KBM-7 (cell line): ENCODE results near the gene XAGE2.
"Not testable (repeated sequence)": the region's sequence is repeated elsewhere in the genome, so short reads cannot be mapped to it uniquely, and the experiment has no call there.

Experiments used
- DNase-seq: peaks from one replicate; pipeline ENCODE4 v3.0.0-alpha.2; 2015
- in situ Hi-C: fragments of 300-500 bp; cut with MboI; formaldehyde crosslinking; loops from 2 replicates; pipeline ENCODE4 v1.14.3; 2020; ENCODE audit warnings: low sequenced_read_pairs, low pct_unique_long_range_greater_than_20kb, mixed read lengths

XAGE2 gene, protein sequence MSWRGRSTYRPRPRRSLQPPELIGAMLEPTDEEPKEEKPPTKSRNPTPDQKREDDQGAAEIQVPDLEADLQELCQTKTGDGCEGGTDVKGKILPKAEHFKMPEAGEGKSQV

DNA sequence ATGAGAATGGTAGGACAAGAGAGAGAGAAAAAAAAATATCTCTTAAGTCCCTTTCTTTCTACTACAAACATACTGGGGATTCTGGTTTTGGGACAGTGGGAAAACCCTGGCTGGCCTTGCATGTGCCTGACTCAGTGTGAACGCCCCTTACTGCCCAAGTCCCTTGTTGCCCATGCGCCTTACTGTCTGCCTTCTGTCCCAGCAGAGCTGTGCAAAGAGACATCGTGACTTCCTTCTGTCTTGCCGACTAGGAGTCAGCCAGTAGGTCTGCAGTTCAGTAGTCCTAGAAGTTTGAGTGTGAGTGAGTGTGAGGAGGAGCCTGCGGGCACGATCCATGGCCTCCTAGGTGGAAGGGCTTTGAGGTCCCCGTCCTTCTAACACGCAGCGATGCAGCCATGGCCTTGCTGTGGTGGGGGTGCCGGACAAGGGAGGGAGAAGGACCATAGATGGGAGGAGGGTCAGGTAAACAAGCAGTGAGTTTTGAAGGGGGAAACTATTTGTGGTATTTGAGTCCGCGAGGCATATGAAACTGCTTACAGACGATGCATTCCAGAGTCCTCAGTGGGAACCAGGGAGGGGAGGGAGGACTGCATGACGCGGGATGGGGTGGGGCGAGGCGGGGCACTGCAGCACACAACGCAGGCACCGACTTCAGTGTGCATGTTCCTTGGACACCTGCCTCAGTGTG is at the start of gene XAGE2:
Gene XAGE2, plus strand, starts transcription at position 654 of the 688 bp plus-strand sequence. CDS start 994 bp downstream, outside the sequence.
- no peak for DNase-seq
- in situ Hi-C loops: no loop called here

DNA sequence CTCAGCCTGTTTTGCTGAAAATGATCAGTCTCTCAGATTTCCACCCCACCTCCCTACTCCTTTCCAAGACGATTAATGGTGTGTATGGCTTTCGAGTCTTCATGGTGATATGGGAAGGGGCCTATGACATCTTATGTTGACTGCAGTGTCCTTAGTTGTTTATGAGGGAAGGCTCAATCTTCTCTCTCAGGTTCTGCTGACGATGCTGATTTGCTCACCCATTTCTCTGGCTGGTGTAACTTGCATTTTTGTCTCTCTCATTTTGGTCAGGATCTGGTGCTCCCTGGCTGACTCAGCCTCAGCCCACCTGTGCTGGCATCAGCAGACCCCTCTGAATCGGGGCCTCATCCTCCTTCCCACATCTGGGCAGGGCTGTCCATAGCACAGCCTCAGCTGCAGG is 31.4 kb upstream of the XAGE2 start:
- no peak for DNase-seq
- in situ Hi-C loops: no loop called here

DNA sequence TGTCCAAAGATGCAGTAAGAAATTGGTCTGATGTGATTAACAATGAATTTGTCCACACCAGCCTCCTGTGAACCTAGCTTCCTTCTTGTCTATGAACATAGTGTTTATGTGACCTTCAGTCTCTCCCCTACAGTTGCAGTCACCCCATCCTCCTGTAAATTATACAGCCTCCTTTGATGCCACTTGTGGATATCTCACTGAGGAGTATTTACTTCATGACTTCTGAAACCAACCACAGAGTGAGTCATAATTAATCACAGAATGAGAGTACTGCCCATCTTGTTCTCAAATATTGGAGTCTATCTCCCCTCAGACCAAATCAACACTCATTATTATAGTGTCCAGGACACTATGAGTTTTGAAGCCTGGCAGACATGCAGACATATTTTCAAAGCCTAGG is 27.3 kb upstream of the XAGE2 start:
- no peak for DNase-seq
- in situ Hi-C loops: no loop called here

DNA sequence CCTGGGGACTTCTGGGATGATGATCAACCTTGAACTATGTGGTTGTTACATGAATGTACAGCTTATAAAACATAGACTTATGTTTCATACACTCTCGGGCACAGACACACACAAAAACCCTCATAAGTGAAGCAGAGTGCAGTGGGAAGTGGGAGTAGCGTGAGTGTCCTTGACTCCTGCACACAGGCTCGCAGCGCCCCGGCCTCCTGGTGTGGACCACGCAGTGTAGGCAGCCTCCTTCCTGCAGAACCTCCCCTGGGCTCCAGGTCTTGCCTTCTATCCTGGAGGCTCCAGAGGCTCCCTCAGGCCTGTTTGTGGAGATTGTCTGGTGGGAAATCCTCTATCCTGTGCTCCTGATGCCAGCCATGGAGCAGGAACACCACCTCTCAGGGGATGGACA is 25.7 kb upstream of the XAGE2 start:
- in situ Hi-C loops: not testable (repeated sequence)

DNA sequence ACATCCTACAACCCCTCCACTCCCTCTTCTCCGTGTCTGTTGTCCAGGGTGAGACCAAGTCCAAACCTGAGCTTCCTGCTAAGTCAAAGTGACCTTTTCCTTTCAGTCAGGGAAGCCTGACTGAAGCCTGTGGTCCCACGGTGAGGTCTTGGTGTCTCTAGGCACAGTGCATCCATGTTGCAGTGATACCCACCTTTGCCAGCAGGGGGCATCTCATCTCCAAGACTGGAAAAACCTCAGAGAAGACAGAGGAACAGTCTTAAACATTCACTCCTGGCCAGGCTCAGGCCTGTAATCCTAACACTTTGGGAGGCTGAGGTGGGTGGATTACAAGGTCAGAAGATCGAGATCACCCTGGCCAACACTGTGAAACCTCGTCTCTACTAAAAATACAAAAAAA is 23.4 kb upstream of the XAGE2 start:
- in situ Hi-C loops: not testable (repeated sequence)
- DNase-seq: peak; percentile 66

More for the DNA sequence above, 25.7 kb upstream of the XAGE2 start:
- not testable (repeated sequence) for DNase-seq

DNA sequence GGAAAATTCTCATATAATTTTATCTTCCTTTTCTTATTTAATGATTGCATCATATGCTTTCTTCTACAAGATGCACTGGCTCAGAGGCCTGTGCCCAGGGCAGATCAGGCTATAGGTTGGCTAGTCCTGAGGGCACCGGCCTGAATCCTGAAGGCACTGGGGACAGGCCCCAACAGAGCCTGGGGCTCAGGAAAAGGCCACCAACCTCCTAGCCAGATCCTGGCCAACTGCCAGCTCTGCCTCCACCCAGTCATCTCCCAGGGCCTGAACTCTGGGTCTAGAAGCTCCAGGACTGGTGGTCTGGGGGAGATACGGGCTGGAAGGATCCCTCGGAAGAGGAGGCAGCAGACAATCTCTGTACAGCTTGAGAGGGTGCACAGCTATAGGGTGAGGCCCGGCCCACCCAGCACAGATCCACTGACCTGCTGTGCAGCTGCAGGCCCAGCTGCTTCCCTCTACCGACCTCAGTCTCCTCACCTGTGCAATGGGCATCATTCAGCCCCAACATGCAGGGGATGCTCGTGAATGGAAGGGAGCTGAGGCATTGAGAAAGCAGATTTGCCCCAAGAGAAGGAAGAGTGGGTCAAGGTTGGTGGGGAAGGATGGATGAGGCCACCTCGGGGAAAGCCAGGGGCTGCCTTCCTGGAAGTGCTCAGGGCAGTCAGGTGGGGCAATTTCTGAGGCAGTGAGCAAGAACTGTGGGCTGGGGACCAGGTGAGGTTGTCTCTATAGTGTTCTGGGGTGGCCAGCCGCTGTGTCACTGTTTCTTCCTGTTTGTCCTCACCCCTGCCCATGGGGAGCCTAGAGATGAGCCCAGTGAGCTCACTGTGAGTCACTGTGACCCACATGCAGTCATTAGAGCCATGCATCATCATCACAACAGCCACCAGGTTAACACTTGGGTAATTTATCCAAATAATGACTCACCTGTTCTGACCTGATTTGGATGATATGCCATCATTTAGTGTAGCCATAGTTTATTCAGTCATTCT is 22.4 kb upstream of the XAGE2 start:
- in situ Hi-C loops: no loop called here
- no peak for DNase-seq

DNA sequence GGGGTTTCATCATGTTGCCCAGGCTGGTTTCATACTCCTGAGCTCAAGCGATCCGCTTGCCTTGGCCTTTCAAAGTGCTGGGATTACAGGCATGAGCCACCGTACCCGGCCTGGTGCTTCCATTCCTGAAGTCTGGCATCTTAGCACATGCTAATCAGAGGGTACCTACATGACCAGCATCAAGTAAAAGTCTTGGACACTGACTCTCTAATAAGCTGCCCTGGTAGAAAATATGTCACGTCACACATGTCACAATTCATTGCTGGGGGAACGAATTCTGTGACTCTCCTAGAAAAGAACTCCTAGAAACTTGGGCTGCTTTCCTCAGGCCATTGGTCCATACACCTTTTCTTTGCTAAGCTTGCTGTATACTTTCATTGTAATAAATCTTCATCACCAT is 19.1 kb upstream of the XAGE2 start:
- in situ Hi-C loops: no loop called here
- no peak for DNase-seq

DNA sequence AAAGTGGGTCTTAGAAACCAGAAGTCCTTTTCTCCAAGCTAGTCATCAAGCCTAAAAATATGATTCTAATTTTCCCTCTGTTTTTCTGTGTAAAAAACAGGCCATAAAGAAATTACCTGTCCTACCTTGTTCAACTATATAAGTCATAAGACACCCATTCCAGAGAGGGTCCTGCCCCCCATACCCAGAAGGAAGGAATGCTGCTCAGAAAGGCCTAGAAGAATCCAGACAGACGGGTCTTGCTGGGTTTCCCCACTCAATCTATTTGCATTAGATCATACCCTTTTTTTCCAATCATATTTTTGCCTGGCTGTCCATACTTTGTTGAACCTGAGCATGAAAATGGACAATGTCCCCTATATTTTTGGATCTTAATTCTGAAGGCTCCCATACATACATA is 16.3 kb upstream of the XAGE2 start:
- no peak for DNase-seq
- in situ Hi-C loops: no loop called here

DNA sequence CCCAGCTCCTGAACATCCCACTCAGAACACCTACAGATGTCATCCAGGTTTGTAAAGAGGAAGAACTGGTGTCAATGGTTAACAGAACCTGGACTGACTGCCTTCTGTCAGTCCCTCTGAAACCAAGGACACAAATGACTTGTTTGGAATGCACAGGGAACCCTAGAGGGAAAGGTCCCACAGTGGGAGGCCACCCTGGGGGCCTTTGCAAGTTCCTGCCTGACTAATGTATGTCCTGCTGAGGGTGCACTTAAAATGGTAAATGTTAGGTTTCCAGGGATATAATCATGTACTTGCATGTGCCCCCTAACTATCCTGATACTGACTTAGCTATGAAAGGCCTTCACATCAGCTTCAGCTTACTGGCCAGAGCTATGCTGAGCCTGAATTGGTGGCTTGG is 15.0 kb upstream of the XAGE2 start:
- in situ Hi-C loops: no loop called here
- DNase-seq: no peak

DNA sequence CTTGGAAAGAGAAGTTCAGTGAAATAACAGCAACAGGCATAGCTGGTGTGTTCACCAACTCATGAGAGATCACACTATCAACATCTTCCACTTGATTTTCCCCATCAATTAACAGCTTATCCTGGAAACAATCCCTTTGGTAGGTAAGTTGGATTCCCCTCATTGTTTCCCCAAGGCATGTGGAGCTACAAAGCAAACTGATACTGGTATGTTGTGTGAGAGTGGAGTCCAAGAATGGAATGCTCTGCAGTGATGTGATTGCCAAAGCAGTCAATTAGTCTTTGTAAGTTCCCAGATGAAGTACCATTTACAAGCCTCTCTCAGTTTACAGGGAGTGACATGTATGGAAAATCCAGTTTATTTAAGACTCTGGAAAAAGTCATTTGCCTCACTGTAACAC is 13.7 kb upstream of the XAGE2 start:
- in situ Hi-C loops: no loop called here
- DNase-seq: no peak

DNA sequence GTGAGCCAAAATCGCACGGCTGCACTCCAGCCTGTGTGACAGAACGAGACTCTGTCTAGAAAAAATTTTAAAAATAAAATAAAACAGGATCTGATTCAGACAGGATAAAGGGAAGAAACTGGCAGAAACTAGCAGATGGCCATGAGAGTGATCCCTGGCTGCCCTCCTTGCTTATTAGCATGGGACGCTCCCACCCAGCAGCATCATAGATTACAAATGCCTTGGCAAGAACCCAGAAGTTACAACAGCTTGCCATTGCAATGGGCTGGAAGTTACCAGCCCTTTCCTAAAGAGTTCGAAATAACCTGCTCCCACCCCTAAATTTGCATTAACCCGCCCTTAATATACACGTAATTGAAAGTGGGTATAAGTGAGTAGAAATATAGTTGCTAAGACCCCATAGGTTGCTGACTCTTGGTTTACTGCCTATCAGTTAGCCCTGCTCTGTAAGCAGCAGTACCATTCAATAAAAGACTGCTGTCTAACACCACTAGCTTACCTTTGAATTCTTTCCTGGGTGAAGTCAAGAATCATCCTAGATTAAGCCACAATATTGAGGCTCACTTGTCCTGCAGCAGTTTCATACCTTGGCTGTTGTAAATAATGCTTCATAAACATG is 9.1 kb upstream of the XAGE2 start:
- in situ Hi-C loops: no loop called here
- DNase-seq: no peak

DNA sequence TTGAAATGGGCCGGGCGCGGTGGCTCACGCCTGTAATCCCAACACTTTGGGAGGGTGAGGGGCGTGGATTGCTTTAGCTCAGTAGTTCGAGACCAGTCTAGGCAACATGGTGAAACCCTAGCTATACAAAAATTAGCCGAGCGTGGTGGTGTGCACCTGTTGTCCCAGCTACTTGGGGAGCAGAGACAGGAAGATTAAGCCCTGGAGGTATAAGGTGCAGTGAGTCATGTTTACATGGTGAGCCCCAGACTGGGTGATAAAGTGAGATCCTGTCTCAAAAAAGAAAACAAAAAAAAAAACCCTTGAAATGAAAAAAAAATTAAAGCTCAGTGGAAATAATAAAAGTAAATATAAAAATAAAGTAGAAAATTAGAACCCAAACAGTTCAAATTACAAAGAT is 6.9 kb upstream of the XAGE2 start:
- in situ Hi-C loops: no loop called here

DNA sequence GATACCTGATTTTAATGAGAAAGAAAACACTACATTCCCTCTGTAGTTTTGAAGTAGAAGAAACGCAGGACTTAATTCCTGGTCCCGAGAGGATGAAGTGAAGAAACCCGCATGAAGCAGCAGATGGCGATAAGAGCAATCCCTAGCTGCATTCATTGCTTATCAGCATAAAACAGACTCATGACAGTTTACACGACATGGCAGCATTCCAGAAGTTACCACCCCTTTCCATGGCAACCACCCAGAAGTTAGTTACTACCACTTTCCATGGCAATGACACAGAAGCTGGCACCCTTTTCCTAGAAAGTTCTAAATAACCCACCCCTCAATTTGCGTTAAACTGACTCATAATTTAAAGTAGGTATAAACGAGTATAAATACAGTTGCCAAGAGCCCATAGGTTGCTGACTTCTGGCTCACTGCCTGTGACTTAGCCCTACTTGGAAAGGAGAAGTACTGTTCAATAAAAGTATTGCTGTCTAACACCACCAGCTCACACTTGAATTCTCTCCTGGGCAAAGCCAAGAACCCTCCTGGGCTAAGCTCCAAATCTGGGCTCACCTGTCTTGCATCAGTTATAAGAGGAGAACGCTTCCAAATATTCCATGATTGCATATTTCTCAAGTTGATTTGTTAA is 5.5 kb upstream of the XAGE2 start:
- peak; percentile 59 for DNase-seq

More for the DNA sequence above, 6.9 kb upstream of the XAGE2 start:
- DNase-seq: no peak

DNA sequence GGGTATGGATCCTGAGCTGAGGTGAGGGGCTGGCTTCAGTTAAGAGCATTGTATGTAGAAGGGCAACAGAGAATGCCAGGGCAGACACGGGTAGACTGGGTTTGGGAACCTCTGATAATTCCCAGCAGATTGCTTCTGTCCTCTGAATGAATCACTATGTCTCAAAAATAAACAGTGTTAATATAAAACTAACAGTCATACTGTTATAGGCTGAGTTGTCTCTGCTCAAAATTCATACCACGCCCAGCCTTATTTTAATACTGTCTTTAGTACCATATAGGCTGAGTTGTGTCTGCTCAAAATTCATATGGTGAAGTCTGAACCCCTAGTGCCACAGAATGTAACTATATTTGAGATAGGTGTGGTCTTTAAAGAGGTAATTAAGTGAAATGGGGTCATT is 10.0 kb downstream of the XAGE2 start:
- in situ Hi-C loops: no loop called here
- DNase-seq: no peak

More for the DNA sequence above, 5.5 kb upstream of the XAGE2 start:
- in situ Hi-C loops: no loop called here

DNA sequence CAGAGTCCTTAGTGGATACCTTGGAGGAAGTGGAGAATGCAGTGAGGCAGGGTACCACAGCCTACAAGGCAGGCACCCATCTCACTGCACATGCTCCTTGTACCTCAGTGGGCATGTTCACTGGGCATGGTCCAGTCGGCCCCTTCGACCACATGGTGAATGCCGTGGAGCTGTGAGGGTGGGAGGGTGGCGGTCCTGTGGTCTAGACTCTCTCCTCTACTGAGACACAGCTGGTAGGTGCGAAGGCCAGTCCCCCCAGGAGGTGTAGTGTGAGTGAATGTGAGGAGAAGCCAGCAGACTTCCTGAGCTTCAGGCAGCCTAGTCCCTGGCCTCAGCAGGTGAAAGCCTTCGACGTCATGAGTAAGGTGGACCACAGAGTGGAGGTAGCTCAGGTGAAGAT is 12.2 kb downstream of the XAGE2 start:
- in situ Hi-C loops: no loop called here
- no peak for DNase-seq

DNA sequence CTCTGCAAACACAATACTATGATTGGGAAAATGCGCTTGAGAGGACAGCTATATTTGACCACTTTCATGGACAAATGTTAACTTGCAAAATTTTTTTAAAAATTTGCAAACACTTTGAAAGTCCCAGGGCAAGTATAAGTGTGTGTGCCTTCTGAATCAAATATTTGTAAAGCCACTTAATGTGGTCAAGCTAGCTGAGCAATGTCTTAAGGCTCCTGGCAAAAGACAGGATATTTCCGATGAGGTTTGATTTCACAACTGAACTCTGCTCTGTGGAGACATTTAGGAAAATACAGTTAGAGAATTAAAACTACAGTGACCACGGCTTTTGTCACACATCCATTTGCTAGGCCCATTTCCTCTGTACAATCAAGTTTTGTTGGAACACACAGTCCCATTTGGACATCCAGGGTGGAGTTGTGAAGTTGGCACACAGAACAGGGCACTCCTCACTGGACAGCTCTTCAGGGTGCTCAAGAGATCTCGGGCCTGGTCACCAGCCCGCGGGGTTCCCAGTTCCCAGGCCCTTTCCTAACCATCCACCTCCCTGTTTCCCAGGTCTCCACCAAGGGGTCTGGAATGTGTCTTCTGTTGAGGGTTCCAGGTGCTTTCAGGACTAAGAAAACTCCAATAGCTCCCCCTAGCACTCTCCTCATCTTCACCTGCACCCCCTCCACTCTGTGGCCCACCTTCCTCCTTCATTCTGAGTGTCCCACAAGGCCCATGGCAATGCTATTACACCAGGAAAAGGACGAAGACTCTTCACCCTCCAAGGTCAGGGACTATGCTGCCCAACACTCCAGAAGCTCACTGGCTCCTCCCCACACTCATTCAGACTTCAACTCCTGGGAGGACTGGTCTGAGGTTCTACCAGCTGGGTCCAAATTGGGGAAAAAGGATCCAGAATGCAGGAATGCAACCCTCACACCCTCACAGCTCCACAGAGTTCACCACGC is 41.9 kb downstream of the XAGE2 start:
- no peak for DNase-seq
- in situ Hi-C loops: no loop called here

DNA sequence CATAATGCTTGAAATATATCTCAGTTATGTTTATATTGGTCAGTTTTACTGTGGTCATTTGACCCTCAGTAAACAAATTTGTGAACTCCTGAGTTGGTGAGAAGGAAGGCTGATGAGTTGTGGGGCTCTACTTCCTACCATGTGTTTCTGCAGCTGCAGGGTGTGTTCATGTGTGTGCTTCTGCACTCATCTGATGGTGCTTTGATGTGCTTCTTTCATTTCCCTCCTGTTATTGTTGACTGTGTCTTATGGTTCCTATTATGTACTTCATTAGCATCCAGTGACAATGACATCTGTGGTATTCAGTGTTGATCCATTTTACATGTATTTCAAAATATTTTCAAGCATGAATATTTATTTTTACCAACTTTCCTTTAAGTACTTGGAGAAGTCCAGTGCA is 46.5 kb downstream of the XAGE2 start:
- in situ Hi-C loops: no loop called here
- no peak for DNase-seq

DNA sequence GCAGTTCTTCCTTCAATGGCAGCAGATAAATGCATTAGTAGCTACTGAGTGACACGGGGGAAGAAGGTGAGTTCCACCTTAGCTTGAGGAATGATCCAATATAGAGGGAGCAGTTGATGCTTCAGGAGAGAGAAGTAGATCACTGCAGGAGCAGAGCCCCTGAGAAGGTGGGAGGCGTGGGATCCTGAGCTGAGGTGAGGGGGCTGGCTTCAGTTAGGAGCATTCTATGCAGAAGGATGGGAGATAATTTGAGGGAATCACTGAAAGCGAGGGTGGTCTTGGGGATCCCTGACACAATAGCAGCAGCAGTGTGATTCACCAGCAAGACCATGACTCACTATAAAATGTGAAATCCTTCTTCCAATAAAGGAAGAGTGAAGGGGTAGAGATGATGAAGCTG is 48.0 kb downstream of the XAGE2 start:
- in situ Hi-C loops: no loop called here
- DNase-seq: no peak
